NOMO-1 (cell line): Measurements from ENCODE around the gene MUC6.

Experiments used
- DNase-seq, 2 experiments: peaks; one replicate each; lab custom pipeline; 2025; ENCODE audit not compliant: unreplicated experiment in 2 of 2; lab: John Stamatoyannopoulos, UW

Gene MUC6

GRCh38 chr11:970319-970871, 66.1 kb downstream of the MUC6 start:
- no peak for DNase-seq

- DNase-seq, result no peak
Measured at GRCh38 chr11:969651-970205, 66.8 kb downstream of the MUC6 start.

GRCh38 chr11:968822-969221, 67.7 kb downstream of the MUC6 start:
- no peak for DNase-seq

GRCh38 chr11:967995-968751, 68.3 kb downstream of the MUC6 start:
- DNase-seq, result no peak

- DNase-seq, result no peak
Measured at GRCh38 chr11:965206-965775, 71.2 kb downstream of the MUC6 start.

GRCh38 chr11:963852-964251, 72.7 kb downstream of the MUC6 start:
- no peak for DNase-seq
